Measurements from ENCODE around the gene CARD11. TPM values are rescaled to one million over a fixed set of nuclear protein-coding genes. Genes with fewer than 3 reads are reported as not detected.

The CARD11 gene
- total RNA-seq, 1 donor from 2014 or later = 1.7 TPM

GRCh38 chr7:2882111-2882510 lies 161.6 kb downstream of the CARD11 start:
- DNase-seq (ENCODE audit: low spot score) = no peak
- H3K4me3 Mint-ChIP-seq (ENCODE audit: unreplicated experiment) = no peak overlapping the region

GRCh38 chr7:2880874-2881533 lies 162.7 kb downstream of the CARD11 start:
- Mint-ChIP-seq H3K27me3 (ENCODE audit: low read depth) (no peaks in the 10 kb centered on the region), H3K36me3 (ENCODE audit: low read depth) (no peaks in the 10 kb centered on the region), H3K9me3 (ENCODE audit: low read depth) (no peaks in the 10 kb centered on the region), H3K4me1 (ENCODE audit: low read depth) (peaks cover 6% of the 10 kb centered on the region), H3K4me3 (ENCODE audit: unreplicated experiment) (no peak overlapping the region), H3K27ac (ENCODE audit: unreplicated experiment) (no peak overlapping the region)
- TF ChIP-seq CTCF (IDR thresholded peaks at IDR 0.05) = no peak
- DNase-seq (ENCODE audit: low spot score) = no peak

More at GRCh38 chr7:2882111-2882510, 161.6 kb downstream of the CARD11 start:
- no peak for TF ChIP-seq CTCF (IDR thresholded peaks at IDR 0.05)
- no peaks in the 10 kb centered on the region for H3K36me3 Mint-ChIP-seq (ENCODE audit: low read depth)
- no peaks in the 10 kb centered on the region for H3K9me3 Mint-ChIP-seq (ENCODE audit: low read depth)
- no peaks in the 10 kb centered on the region for H3K27me3 Mint-ChIP-seq (ENCODE audit: low read depth)
- H3K27ac Mint-ChIP-seq (ENCODE audit: unreplicated experiment) = no peak overlapping the region
- H3K4me1 Mint-ChIP-seq (ENCODE audit: low read depth) = peaks cover 2% of the 10 kb centered on the region

GRCh38 chr7:2880051-2880450 lies 163.6 kb downstream of the CARD11 start:
- Mint-ChIP-seq H3K9me3 (ENCODE audit: low read depth) (no peaks in the 10 kb centered on the region), H3K4me1 (ENCODE audit: low read depth) (peaks cover 10% of the 10 kb centered on the region), H3K27me3 (ENCODE audit: low read depth) (no peaks in the 10 kb centered on the region), H3K27ac (ENCODE audit: unreplicated experiment) (no peak overlapping the region), H3K36me3 (ENCODE audit: low read depth) (no peaks in the 10 kb centered on the region), H3K4me3 (ENCODE audit: unreplicated experiment) (no peak overlapping the region)
- DNase-seq (ENCODE audit: low spot score) = no peak
- no peak for TF ChIP-seq CTCF (IDR thresholded peaks at IDR 0.05)

GRCh38 chr7:2879354-2879753 lies 164.3 kb downstream of the CARD11 start:
- no peak overlapping the region for H3K27ac Mint-ChIP-seq (ENCODE audit: unreplicated experiment)
- no peak overlapping the region for H3K4me3 Mint-ChIP-seq (ENCODE audit: unreplicated experiment)
- H3K4me1 Mint-ChIP-seq (ENCODE audit: low read depth) = peaks cover 12% of the 10 kb centered on the region
- no peak for DNase-seq (ENCODE audit: low spot score)
- H3K36me3 Mint-ChIP-seq (ENCODE audit: low read depth) = no peaks in the 10 kb centered on the region
- H3K27me3 Mint-ChIP-seq (ENCODE audit: low read depth) = no peaks in the 10 kb centered on the region
- no peaks in the 10 kb centered on the region for H3K9me3 Mint-ChIP-seq (ENCODE audit: low read depth)
- TF ChIP-seq CTCF (IDR thresholded peaks at IDR 0.05) = no peak

- Mint-ChIP-seq H3K4me3 (ENCODE audit: unreplicated experiment) (no peak overlapping the region), H3K27me3 (ENCODE audit: low read depth) (no peaks in the 10 kb centered on the region), H3K4me1 (ENCODE audit: low read depth) (peaks cover 20% of the 10 kb centered on the region), H3K36me3 (ENCODE audit: low read depth) (no peaks in the 10 kb centered on the region), H3K9me3 (ENCODE audit: low read depth) (no peaks in the 10 kb centered on the region), H3K27ac (ENCODE audit: unreplicated experiment) (no peak overlapping the region)
- TF ChIP-seq CTCF (IDR thresholded peaks at IDR 0.05) = peak; percentile 14
- no peak for DNase-seq (ENCODE audit: low spot score)
Observed at GRCh38 chr7:2878306-2878705, 165.4 kb downstream of the CARD11 start.

Measured in chondrocyte (in vitro differentiated cells).